Transverse colon (tissue), 4 donors: ENCODE results near the gene TUG1.

Experiments
- CTCF ChIP-seq, 5 experiments: fragments of 200-600 bp in 3 of 5; fragments of 450-650 bp in 2 of 5; sonication (generic) in 3 of 5; IDR thresholded peaks; 1 replicate in 2 of 5; 2 replicates in 3 of 5; pipeline ENCODE4 v1.5.1; 2016 to 2017; ENCODE audit warnings: antibody characterized with exemption in 5 of 5, inconsistent platforms in 3 of 5, mild to moderate bottlenecking in 2 of 5, moderate library complexity in 1 of 5
- POLR2AphosphoS5 ChIP-seq, 3 donors: sonication (generic); formaldehyde crosslinking; IDR thresholded peaks; one replicate each; pipeline ENCODE4 v1.6.1; 2016; ENCODE audit warnings: antibody characterized with exemption in 3 of 3

GRCh38 chr22:30994960-30995359, 25.9 kb downstream of the TUG1 start:
- TF ChIP-seq CTCF (IDR thresholded peaks at IDR 0.05) (no peak), POLR2AphosphoS5 (IDR thresholded peaks at IDR 0.05) (no peak)
